DMS114 treated with DMSO at 0.1 percent for 48 hours (cell line): ENCODE results near the gene LTK.

Experiments used
- DNase-seq: peaks from one replicate; lab custom pipeline; 2025; ENCODE audit not compliant: unreplicated experiment; lab: John Stamatoyannopoulos, UW

The LTK gene

GRCh38 chr15:41530363-41530956, 16.8 kb upstream of the LTK start:
- DNase-seq: no peak

DNA sequence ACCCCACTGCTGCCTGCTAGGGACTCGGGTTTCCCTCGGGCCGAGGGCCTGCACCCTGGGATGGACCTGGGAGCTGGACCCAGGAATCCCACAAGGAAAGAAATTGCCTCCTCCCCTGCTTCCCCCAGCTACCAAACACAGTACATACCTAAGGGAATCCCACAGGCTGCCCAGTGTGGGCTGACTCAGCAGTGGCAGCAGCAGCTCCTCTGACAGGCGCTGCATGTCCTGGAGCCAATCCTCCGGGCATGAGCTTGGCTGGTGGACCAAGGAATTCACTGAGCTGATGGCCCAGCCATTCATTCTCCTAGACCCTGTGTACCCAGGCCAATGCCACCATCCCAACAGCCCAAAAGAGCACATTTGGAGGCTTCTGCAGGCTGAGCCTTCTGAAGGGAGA, 9.5 kb upstream of the LTK start:
- no peak for DNase-seq

GRCh38 chr15:41521614-41522013, 8.0 kb upstream of the LTK start:
- DNase-seq: no peak

DNA sequence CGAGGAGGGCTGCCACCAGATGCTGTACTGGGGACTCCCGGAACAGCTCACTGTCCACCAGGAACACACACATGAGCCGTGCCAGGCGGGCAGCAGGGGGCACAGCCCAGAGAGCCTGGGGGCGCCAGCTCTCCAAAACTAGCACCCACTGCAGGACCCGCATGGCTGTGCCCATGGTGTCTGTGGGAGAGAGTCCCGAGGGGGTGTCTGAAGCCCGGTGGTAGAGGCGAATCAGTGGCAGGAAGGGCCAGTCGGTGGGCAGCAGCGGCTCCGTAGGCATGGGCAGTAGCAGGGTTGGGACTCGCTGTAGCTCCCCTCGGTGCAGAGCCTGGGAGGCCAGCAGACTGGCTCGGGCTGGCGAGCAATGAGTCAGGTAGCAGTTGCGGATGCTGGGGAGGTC, 7.0 kb upstream of the LTK start:
- no peak for DNase-seq

DNA sequence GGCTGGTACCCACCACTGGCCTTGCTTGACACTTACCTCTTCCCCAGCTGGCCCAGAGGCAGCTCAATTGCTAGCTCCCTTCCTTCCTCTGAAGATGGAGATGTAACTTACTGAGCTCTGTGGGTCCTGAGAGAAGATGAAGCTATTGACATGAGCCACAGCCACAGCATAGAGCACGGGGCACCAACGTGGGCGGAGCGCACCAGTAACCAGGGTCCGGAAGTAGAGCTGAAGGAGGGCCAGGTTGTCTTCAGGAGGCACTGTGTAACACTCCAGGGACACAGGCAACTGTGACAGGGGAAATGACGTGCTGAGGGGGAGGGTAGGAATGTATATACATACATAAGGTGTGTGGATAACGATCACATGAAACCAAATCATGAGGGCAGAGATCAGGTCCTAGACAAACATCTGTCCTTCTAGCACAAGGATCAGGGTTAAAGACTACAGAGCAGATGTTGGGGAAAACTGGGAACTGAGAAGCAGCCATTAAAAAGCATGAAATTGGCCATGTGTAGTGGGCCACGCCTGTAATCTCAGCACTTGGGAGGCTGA, 4.3 kb upstream of the LTK start:
- DNase-seq: no peak

- no peak for DNase-seq
Observed at GRCh38 chr15:41512940-41513505, 604 bp downstream of the LTK start.

GRCh38 chr15:41512512-41512939, 1.1 kb downstream of the LTK start:
- no peak for DNase-seq

GRCh38 chr15:41511899-41512369, 1.7 kb downstream of the LTK start:
- DNase-seq: no peak

DNA sequence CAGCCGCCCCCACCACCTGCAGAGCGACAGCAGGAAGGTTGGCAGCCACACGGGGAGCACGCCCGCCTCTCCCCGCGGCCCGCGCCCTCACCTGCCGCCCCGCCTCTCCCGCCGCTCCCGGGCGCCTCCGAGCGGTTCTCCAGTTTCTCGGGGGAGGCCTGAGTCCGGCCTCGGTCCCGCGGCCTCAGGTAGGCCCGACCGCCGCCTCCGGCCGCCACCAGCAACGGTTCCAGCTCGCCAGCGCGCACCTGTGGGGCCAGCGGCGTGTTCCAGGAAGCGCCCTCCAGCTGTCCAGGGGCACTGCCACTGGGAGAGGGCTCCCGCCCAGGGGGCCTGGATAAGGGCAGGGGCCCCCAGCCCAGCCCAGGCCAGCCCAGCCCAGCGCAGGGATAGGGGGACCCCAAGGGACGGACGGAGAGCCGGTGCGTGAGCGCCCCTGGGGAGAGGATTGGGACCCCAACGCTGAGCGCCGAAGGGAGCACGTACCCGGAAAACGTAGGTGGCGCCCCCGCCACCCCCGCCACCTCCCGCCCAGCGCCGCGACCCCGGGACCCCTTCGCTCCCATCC, 2.2 kb downstream of the LTK start:
- DNase-seq: no peak

- no peak for DNase-seq
Observed at GRCh38 chr15:41510728-41511127, 2.9 kb downstream of the LTK start.

GRCh38 chr15:41507820-41508290, 5.8 kb downstream of the LTK start:
- no peak for DNase-seq

- DNase-seq: no peak
Observed at GRCh38 chr15:41506796-41507341, 6.8 kb downstream of the LTK start.

- no peak for DNase-seq
Observed at GRCh38 chr15:41505776-41506175, 7.9 kb downstream of the LTK start.

GRCh38 chr15:41504751-41505492, 8.7 kb downstream of the LTK start:
- no peak for DNase-seq

DNA sequence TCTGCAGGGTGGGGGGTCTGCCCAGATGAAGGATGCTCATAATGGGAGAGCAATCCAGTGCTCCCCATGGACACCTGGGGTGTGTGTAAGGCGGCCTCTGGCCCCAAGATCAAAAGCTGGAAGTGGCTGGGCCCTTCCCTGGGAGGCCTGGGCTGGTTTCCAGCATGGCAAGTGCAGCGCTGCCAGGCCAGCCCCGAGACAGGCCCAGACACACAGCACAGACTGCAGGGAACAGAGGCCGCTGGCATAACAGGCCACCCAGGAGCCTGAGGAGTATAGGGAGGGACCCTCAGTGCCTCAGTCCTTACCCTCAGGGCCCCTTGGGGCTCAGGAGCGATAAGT, 10.0 kb downstream of the LTK start:
- DNase-seq: no peak

DNA sequence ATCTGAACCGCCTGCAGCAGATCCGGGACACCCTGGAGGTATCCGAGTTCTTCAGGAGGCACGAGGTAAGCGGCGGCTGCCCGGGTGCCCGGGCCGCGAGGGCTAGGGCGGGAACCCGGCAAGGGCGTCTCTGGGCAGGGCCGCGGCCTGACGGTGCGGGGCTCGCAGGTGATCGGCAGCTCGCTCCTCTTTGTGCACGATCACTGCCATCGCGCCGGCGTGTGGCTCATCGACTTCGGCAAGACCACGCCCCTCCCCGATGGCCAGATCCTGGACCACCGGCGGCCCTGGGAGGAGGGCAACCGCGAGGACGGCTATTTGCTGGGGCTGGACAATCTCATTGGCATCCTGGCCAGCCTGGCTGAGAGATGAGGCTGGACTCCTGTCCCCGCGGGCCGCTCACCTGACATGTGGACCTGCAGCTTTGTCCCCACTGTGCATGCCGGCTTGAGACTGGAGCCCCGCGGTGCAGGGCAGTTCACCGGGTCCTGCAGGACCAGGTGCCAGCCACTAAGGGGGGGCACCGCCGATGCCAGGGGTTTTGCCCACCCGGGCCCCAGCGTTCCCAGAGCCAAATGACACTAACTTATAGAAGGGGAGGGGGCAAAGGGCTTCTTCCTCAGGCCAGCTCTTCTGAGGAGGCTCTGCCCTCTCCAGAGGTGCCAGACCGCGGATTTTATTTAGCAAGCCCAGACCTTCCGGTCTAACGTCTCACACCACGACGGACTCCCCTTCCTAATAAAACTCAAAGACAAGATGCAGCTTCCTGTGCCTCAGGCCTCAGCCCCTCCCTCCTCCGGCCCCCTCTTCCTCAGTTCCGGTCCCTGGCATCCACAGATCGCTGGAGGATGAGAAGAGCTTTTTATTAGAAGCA, 10.6 kb downstream of the LTK start:
- no peak for DNase-seq

DNA sequence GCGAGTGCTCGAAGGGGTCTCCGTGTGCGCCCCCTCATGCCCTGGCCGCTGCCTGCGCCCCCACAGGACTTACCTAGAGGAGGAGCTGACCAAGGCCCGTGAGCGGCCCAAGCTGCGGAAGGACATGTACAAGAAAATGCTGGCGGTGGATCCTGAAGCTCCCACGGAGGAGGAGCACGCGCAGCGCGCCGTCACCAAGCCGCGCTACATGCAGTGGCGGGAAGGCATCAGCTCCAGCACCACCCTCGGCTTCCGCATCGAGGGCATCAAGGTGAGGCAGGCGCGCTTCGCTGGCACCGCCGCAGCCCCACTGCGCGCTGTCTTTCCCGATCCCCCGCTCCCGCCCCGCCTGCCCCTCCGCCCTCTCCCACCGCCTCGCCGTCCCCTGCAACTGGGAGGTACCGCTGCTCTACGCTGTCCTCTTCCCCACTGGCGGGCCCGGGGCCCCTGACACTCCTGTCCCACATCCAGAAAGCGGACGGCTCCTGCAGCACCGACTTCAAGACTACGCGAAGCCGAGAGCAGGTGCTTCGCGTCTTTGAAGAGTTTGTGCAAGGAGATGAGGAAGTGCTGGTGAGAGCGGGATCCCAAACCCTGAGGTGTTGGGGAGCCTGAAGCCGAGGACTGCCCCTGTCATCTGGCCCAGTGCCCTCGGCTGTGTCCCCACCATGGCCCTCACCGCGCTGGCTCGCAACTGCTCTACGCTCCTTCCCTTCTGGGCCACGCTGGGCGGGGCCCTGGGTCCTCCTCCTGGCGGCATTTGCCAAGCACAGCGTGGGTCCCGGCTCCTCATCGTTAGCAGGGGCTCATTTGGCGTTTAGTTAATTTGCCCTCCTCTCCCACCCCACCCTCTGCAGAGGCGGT, 11.5 kb downstream of the LTK start:
- no peak for DNase-seq

DNA sequence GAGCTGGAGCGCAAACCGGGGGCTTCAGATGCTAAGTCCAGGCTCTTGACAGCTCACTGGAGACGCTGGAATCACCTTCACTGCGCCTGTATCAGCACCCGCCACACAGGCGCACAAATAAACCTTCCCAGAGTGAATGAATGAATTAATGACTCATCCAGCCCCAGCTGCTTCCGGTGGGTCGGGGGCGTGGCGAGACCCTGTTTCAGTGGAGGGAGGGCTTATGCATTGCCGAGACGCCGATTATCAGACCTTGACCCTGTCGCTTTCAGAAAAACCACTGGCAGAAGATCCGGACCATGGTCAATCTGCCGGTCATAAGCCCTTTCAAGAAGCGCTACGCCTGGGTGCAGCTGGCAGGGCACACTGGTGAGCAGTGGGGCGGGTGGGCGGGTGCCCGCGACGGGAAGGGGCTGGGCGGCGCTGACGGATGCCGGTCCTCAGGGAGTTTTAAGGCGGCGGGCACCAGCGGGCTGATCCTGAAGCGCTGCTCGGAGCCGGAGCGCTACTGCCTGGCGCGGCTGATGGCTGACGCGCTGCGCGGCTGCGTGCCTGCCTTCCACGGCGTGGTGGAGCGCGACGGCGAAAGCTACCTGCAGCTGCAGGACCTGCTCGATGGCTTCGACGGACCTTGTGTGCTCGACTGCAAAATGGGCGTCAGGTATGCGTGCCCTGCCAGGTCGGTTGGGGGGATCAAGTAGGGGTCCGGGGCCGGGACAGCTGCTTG, 12.3 kb downstream of the LTK start:
- no peak for DNase-seq
